ENCODE measurements around the gene MED13. TPM values are rescaled to one million over a fixed set of nuclear protein-coding genes. Genes with fewer than 3 reads are reported as not detected.
"Not testable (repeated sequence)": the region's sequence is repeated elsewhere in the genome, so short reads cannot be mapped to it uniquely, and the experiment has no call there.

MED13 gene
- total RNA-seq, 6 experiments from 2014 or later = 29.0 to 40.5 (median 33.6) TPM

- Mint-ChIP-seq H3K36me3 (ENCODE audit: low read depth) (peaks cover 22% of the 10 kb centered on the region), H3K27ac (no peak overlapping the region), H3K4me3 (no peak overlapping the region), H3K4me1 (ENCODE audit: low read depth) (no peaks in the 10 kb centered on the region), H3K27me3 (ENCODE audit: insufficient read depth) (no peaks in the 10 kb centered on the region), H3K9me3 (no peaks in the 10 kb centered on the region)
- no peak for DNase-seq
- TF ChIP-seq CTCF (IDR thresholded peaks at IDR 0.05) = no peak
Observed at GRCh38 chr17:62004388-62004787, 60.7 kb downstream of the MED13 start.

DNA sequence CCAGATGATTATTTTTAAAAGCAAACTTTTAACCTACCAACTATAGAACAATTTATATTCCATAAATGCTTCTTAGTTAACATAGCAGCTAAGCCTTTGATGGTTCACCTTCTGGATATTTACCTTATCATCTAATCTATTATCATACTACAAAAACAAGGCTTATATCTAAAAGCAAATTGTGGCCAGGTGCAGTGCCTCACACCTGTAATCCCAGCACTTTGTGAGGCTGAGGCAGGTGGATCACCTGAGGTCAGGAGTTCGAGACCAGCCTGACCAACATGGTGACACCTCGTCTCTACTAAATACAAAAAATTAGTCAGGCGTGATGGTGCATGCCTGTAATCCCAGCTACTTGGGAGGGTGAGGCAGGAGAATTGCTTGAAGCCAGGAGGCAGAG is 61.9 kb downstream of the MED13 start:
- H3K36me3 Mint-ChIP-seq (ENCODE audit: low read depth) = peaks cover 22% of the 10 kb centered on the region
- not testable (repeated sequence) for H3K4me1 Mint-ChIP-seq (ENCODE audit: low read depth); H3K27me3 Mint-ChIP-seq (ENCODE audit: insufficient read depth); H3K9me3 Mint-ChIP-seq; H3K27ac Mint-ChIP-seq; DNase-seq; H3K4me3 Mint-ChIP-seq

GRCh38 chr17:62001105-62001504 is 64.0 kb downstream of the MED13 start:
- no peak for DNase-seq
- H3K4me1 Mint-ChIP-seq (ENCODE audit: low read depth) = peaks cover 20% of the 10 kb centered on the region
- no peaks in the 10 kb centered on the region for H3K9me3 Mint-ChIP-seq
- peaks cover 16% of the 10 kb centered on the region for H3K36me3 Mint-ChIP-seq (ENCODE audit: low read depth)
- no peak overlapping the region for H3K4me3 Mint-ChIP-seq
- no peak overlapping the region for H3K27ac Mint-ChIP-seq
- H3K27me3 Mint-ChIP-seq (ENCODE audit: insufficient read depth) = no peaks in the 10 kb centered on the region
- TF ChIP-seq CTCF (IDR thresholded peaks at IDR 0.05) = no peak

GRCh38 chr17:62000186-62000585 is 64.9 kb downstream of the MED13 start:
- no peak for TF ChIP-seq CTCF (IDR thresholded peaks at IDR 0.05)
- H3K4me3 Mint-ChIP-seq = no peak overlapping the region

DNA sequence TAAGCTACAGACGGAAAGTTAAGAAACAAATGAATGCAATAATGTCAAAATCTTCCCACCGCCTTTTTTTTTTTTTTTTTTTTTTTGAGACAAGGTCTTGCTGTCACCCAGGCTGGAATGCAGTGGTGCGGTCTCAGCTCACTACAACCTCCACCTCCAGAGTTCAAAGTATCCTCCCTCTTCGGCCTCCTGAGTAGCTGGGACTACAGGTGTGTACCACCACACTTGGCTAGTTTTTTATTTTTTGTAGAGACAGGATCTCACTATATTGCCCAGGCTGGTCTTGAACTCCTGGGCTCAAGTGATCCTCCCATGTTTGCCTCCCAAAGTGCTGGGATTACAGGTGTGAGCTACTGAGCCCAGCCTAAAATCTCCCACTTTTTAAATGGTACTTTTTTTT is 66.5 kb downstream of the MED13 start:
- H3K36me3 Mint-ChIP-seq (ENCODE audit: low read depth); H3K4me3 Mint-ChIP-seq; H3K9me3 Mint-ChIP-seq; H3K27me3 Mint-ChIP-seq (ENCODE audit: insufficient read depth); DNase-seq: not testable (repeated sequence)
- peaks cover 20% of the 10 kb centered on the region for H3K4me1 Mint-ChIP-seq (ENCODE audit: low read depth)
- peak overlapping the region; percentile 62 for H3K27ac Mint-ChIP-seq

More at GRCh38 chr17:62000186-62000585, 64.9 kb downstream of the MED13 start:
- Mint-ChIP-seq H3K4me1 (ENCODE audit: low read depth) (peaks cover 20% of the 10 kb centered on the region), H3K9me3 (no peaks in the 10 kb centered on the region), H3K27me3 (ENCODE audit: insufficient read depth) (no peaks in the 10 kb centered on the region), H3K27ac (no peak overlapping the region), H3K36me3 (ENCODE audit: low read depth) (peaks cover 11% of the 10 kb centered on the region)
- DNase-seq = no peak

DNA sequence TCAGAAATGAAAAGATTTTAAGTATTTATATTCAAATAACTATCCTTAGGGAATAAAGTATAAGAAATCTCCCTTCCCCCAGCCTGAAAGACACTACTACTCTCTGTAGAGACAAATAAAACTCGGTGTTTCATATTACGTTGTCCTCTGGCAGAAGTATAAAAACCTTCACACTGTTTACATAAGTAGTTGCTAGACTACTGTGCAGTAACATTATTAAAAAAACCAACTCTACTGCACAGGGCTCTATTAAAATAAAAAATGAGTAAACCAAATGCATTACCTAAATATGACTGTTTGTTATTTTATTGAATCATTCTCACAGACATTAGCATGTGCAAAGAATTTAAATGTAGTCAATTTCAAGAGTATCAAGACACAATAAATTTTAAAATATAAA is 67.4 kb downstream of the MED13 start:
- DNase-seq = peak; percentile 75
- no peaks in the 10 kb centered on the region for H3K36me3 Mint-ChIP-seq (ENCODE audit: low read depth)
- no peaks in the 10 kb centered on the region for H3K9me3 Mint-ChIP-seq
- TF ChIP-seq CTCF (IDR thresholded peaks at IDR 0.05) = no peak
- H3K4me1 Mint-ChIP-seq (ENCODE audit: low read depth) = peaks cover 20% of the 10 kb centered on the region
- peak overlapping the region; percentile 77 for H3K27ac Mint-ChIP-seq
- H3K27me3 Mint-ChIP-seq (ENCODE audit: insufficient read depth) = no peaks in the 10 kb centered on the region
- H3K4me3 Mint-ChIP-seq = no peak overlapping the region
